Activated B cell treated with CpG ODN at 0.5 μM for 24 hours (primary cell): ENCODE results near the gene SLC37A3. TPM values are rescaled to one million over a fixed set of nuclear protein-coding genes. Genes with fewer than 3 reads are reported as not detected.

Experiments used
- ATAC-seq: fragments of 200-7000 bp; cut with Tn5 transposase; one replicate; pipeline ENCODE4 v1.10.0; 2021; ENCODE audit warnings: low read depth, mild to moderate bottlenecking, moderate library complexity
- CTCF ChIA-PET: fragments of 350-600 bp; sonication (Branson Sonifier 250); formaldehyde crosslinking; loops from one replicate; lab custom pipeline; 2021; ENCODE audit warnings: antibody characterized with exemption; lab: Charles Lee
- POLR2A ChIA-PET: fragments of 350-600 bp; sonication (Branson Sonifier 250); formaldehyde crosslinking; loops from one replicate; lab custom pipeline; 2021; ENCODE audit warnings: antibody characterized with exemption; lab: Charles Lee
- DNase-seq: peaks from one replicate; pipeline ENCODE4 v3.0.0; 2022
- H3K27ac Mint-ChIP-seq: one replicate; pipeline ENCODE4 v1.8.0; 2020; ENCODE audit warnings: mixed read lengths
- H3K27me3 Mint-ChIP-seq: one replicate; pipeline ENCODE4 v1.8.0; 2021; ENCODE audit warnings: mixed read lengths
- H3K36me3 Mint-ChIP-seq: one replicate; pipeline ENCODE4 v1.8.0; 2021; ENCODE audit warnings: low read depth, mixed read lengths
- H3K4me1 Mint-ChIP-seq: one replicate; pipeline ENCODE4 v1.8.0; 2021; ENCODE audit warnings: mixed read lengths
- H3K4me3 Mint-ChIP-seq: one replicate; pipeline ENCODE4 v1.8.0; 2020; ENCODE audit warnings: mild to moderate bottlenecking, mixed read lengths
- H3K9me3 Mint-ChIP-seq: one replicate; pipeline ENCODE4 v1.8.0; 2020; ENCODE audit warnings: mixed read lengths
- intact Hi-C: fragments of 100-400 bp; cut with micrococcal nuclease; formaldehyde crosslinking; loops from one replicate; pipeline ENCODE4 v1.15.1; 2024
- total RNA-seq: library from RNA; stranded (reverse); gene quantifications from 2 replicates; pipeline ENCODE4 v1.2.3, GENCODE V29; 2022
- TF ChIP-seq, protein P1 (sequence below): fragments of 200-600 bp; IDR thresholded peaks from one replicate; pipeline ENCODE4 v1.8.0; 2022; ENCODE audit warnings: antibody characterized with exemption, mild to moderate bottlenecking

Gene SLC37A3
- total RNA-seq, 1 donor from 2014 or later = 10.6 TPM

DNA sequence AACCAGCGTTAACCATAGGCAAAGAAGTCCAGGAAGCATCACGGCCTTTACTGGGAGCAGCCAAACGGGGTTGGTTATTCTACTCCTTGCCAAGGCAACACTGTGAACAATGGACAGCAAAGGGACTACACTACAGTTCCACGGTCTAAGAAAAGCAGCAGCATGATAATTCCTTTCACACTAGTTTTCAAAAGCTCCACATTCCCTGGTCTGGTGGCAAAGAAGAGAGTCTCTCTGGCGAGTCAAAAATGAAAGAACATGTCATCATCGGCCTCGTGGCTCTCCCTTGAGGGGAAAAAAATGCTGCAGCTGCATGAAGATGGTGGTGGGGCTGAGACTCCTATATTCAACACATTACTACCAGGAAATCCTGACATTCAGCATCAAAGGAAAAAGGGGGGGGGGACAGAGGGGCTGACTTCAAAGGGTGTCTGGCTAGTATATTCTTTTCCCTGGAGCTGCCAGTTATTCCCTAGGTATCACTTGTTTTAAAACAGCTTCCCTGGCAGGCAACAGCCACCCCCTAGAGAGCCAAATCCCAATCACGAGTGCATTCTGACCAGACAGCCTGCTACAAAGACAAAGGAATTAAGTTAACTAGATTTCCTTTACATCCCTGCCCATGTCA lies 49.1 kb downstream of the SLC37A3 start:
- no peak overlapping the region for H3K27ac Mint-ChIP-seq
- no peak overlapping the region for H3K4me3 Mint-ChIP-seq
- H3K9me3 Mint-ChIP-seq = no peaks in the 10 kb centered on the region

DNA sequence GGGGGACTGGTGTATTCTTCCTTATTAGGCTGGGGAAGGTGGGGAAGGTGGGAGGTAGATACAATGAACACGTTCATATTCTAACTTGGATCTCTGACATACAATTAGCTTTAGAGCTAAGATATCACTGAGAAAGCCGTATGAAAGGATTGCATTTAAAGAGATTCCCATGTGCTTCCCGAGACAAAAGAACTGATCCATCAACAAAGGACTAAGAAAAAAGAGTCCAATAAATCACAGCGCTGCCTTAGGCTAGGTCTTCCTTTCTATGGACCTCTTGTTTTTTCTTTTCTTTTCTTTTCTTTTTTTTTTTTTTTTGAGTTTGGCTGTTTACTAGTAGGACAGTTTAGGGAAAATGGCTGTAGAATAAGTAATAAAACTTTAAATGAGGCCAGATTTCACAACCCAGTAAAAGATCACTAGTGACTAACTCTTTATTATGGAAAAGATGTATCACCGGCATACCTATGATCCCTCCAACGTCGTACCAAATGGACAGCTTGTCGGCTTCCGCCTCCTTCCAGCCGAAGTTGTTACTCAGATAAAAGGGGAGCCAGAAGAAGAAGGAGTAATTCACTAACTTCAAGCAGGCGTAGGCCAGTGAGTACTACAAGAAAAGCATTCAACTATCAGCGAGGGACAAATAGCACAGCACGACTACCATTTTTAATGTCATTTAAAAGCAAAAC lies 50.0 kb downstream of the SLC37A3 start:
- ATAC-seq (no peak), DNase-seq (no peak)
- TF ChIP-seq, protein P1, sequence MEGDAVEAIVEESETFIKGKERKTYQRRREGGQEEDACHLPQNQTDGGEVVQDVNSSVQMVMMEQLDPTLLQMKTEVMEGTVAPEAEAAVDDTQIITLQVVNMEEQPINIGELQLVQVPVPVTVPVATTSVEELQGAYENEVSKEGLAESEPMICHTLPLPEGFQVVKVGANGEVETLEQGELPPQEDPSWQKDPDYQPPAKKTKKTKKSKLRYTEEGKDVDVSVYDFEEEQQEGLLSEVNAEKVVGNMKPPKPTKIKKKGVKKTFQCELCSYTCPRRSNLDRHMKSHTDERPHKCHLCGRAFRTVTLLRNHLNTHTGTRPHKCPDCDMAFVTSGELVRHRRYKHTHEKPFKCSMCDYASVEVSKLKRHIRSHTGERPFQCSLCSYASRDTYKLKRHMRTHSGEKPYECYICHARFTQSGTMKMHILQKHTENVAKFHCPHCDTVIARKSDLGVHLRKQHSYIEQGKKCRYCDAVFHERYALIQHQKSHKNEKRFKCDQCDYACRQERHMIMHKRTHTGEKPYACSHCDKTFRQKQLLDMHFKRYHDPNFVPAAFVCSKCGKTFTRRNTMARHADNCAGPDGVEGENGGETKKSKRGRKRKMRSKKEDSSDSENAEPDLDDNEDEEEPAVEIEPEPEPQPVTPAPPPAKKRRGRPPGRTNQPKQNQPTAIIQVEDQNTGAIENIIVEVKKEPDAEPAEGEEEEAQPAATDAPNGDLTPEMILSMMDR = no peak
- H3K27ac Mint-ChIP-seq = no peak overlapping the region
- no peaks in the 10 kb centered on the region for H3K27me3 Mint-ChIP-seq
- H3K9me3 Mint-ChIP-seq = no peaks in the 10 kb centered on the region
- peaks cover under 1% of the 10 kb centered on the region for H3K4me1 Mint-ChIP-seq
- H3K4me3 Mint-ChIP-seq = no peak overlapping the region
- CTCF ChIA-PET = no interaction called here
- peaks cover 51% of the 10 kb centered on the region for H3K36me3 Mint-ChIP-seq
- intact Hi-C loops = loop anchor here (10.0 kb wide), 1 partner anchor 844 kb away; no protein-coding TSS in a partner anchor
- POLR2A ChIA-PET = no interaction called here

More for the DNA sequence above, 49.1 kb downstream of the SLC37A3 start:
- Mint-ChIP-seq H3K4me1 (no peaks in the 10 kb centered on the region), H3K36me3 (peaks cover 53% of the 10 kb centered on the region), H3K27me3 (no peaks in the 10 kb centered on the region)
- ATAC-seq (no peak), DNase-seq (no peak)
- intact Hi-C loops = loop anchor here (10.0 kb wide), 1 partner anchor 844 kb away; no protein-coding TSS in a partner anchor
- ChIA-PET CTCF (no interaction called here), POLR2A (no interaction called here)
- TF ChIP-seq, protein P1 = no peak

DNA sequence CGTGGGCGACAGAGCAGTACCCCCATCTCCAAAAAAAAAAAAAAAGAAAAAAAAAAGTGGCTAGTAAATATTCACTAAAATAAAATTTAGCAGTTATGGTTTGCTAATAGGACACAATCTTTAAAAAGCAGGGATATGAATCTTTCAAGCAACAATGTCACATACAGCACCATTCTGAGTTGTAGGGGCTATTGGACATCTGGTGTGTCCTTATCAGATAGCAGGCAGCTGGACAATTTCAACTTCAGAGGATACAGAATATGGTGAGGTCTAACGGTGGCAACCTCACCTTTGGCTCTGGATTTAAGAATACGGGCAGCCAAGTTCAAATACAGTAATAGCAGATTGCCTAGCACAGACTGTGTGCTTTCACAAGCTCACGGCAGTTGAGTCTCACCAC lies 51.1 kb downstream of the SLC37A3 start:
- peaks cover 55% of the 10 kb centered on the region for H3K36me3 Mint-ChIP-seq
- H3K4me1 Mint-ChIP-seq = peaks cover 4% of the 10 kb centered on the region
- no peaks in the 10 kb centered on the region for H3K27me3 Mint-ChIP-seq
- ChIA-PET CTCF (no interaction called here), POLR2A (no interaction called here)
- no peak for ATAC-seq
- no peak overlapping the region for H3K27ac Mint-ChIP-seq
- intact Hi-C loops = loop anchor here (10.0 kb wide), 1 partner anchor 842 kb away; no protein-coding TSS in a partner anchor
- H3K9me3 Mint-ChIP-seq = no peaks in the 10 kb centered on the region
- TF ChIP-seq, protein P1 = no peak
- H3K4me3 Mint-ChIP-seq = no peak overlapping the region
- no peak for DNase-seq

DNA sequence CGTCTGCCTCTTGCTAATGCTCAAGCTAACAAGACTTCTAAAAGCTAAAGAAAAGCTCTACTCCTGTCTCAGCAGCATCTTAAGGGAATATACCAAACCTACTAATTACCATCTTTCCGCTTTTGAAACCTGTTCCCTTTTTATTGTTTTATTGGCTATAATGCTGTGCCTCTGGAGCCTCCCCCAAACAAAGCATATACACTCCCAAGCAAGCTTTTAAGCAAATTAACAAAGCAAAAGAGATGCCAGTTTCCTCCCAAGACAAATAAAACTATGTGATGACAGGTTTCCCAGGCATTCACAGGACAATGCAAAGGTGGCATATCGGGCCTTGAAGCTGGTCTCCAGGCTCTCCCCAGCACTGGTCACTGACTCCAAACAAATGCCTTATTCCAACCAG lies 52.9 kb downstream of the SLC37A3 start:
- TF ChIP-seq, protein P1 = no peak
- ChIA-PET POLR2A (no interaction called here), CTCF (no interaction called here)
- DNase-seq (no peak), ATAC-seq (no peak)
- peaks cover 52% of the 10 kb centered on the region for H3K36me3 Mint-ChIP-seq
- no peaks in the 10 kb centered on the region for H3K9me3 Mint-ChIP-seq
- H3K4me1 Mint-ChIP-seq = peaks cover 4% of the 10 kb centered on the region
- intact Hi-C loops = loop anchor here (10.0 kb wide), 1 partner anchor 841 kb away; no protein-coding TSS in a partner anchor
- no peak overlapping the region for H3K27ac Mint-ChIP-seq
- no peaks in the 10 kb centered on the region for H3K27me3 Mint-ChIP-seq
- no peak overlapping the region for H3K4me3 Mint-ChIP-seq
